ENCODE results near the gene CDC6. TPM values are rescaled to one million over a fixed set of nuclear protein-coding genes. Genes with fewer than 3 reads are reported as not detected.
A peak's percentile ranks its signal among the peaks of the same experiment; 100 is the strongest.

The CDC6 gene
- total RNA-seq, 3 donors from 2014 or later = 0.29 to 0.98 (median 0.80) TPM

GRCh38 chr17:40315206-40315605 is 27.5 kb downstream of the CDC6 start:
- H3K27me3 ChIP-seq = no peaks in the 10 kb centered on the region
- H3K9me3 ChIP-seq = no peaks in the 10 kb centered on the region
- no peak overlapping the region for H3K4me3 ChIP-seq
- TF ChIP-seq POLR2A (IDR thresholded peaks at IDR 0.05) (no peak), POLR2AphosphoS5 (IDR thresholded peaks at IDR 0.05) (no peak), CTCF (IDR thresholded peaks at IDR 0.05) (no peak)
- DNase-seq (ENCODE audit: low spot score in 2 of 2) = peak in 1 of 2 donors; percentile 10
- H3K4me1 ChIP-seq = peaks cover 38 to 63% of the 10 kb centered on the region in 2 donors
- peak overlapping the region; percentile 94 to 97 for H3K27ac ChIP-seq
- intact Hi-C loops (cut with DNase I; ENCODE audit: low total_unique reads) = no loop called here
- no peaks in the 10 kb centered on the region for H3K36me3 ChIP-seq

GRCh38 chr17:40315678-40316570 is 28.2 kb downstream of the CDC6 start:
- Histone ChIP-seq H3K27ac (peak overlapping the region; percentile 94 to 97), H3K36me3 (no peaks in the 10 kb centered on the region), H3K4me1 (peaks cover 37 to 63% of the 10 kb centered on the region in 2 donors), H3K4me3 (peak overlapping the region in 2 of 3 donors; percentile 86 to 96), H3K27me3 (no peaks in the 10 kb centered on the region), H3K9me3 (no peaks in the 10 kb centered on the region)
- no peak for DNase-seq (ENCODE audit: low spot score in 2 of 2)
- intact Hi-C loops (cut with DNase I; ENCODE audit: low total_unique reads) = no loop called here
- TF ChIP-seq POLR2AphosphoS5 (IDR thresholded peaks at IDR 0.05) = no peak
- TF ChIP-seq CTCF (IDR thresholded peaks at IDR 0.05) = no peak
- TF ChIP-seq POLR2A (IDR thresholded peaks at IDR 0.05) = no peak

GRCh38 chr17:40316571-40317344 is 29.1 kb downstream of the CDC6 start:
- H3K36me3 ChIP-seq = no peaks in the 10 kb centered on the region
- DNase-seq (ENCODE audit: low spot score in 2 of 2) = peak; percentile 73 to 83
- peak overlapping the region; percentile 94 to 97 for H3K27ac ChIP-seq
- no peaks in the 10 kb centered on the region for H3K27me3 ChIP-seq
- peaks cover 37 to 61% of the 10 kb centered on the region in 2 donors for H3K4me1 ChIP-seq
- intact Hi-C loops (cut with DNase I; ENCODE audit: low total_unique reads) = no loop called here
- peak overlapping the region; percentile 20 to 96 (median 86) for H3K4me3 ChIP-seq
- TF ChIP-seq POLR2A (IDR thresholded peaks at IDR 0.05) = peak; percentile 12
- TF ChIP-seq CTCF (IDR thresholded peaks at IDR 0.05) = no peak
- TF ChIP-seq POLR2AphosphoS5 (IDR thresholded peaks at IDR 0.05) = peak in 1 of 3 donors; percentile 67
- no peaks in the 10 kb centered on the region for H3K9me3 ChIP-seq

- H3K4me3 ChIP-seq = peak overlapping the region; percentile 86 to 96 (median 91)
- H3K9me3 ChIP-seq = no peaks in the 10 kb centered on the region
- intact Hi-C loops (cut with DNase I; ENCODE audit: low total_unique reads) = no loop called here
- DNase-seq (ENCODE audit: low spot score in 2 of 2) = no peak
- peaks cover 35 to 61% of the 10 kb centered on the region in 2 donors for H3K4me1 ChIP-seq
- H3K36me3 ChIP-seq = no peaks in the 10 kb centered on the region
- peak overlapping the region; percentile 94 to 97 for H3K27ac ChIP-seq
- TF ChIP-seq POLR2A (IDR thresholded peaks at IDR 0.05) (no peak), CTCF (IDR thresholded peaks at IDR 0.05) (peak in 1 of 3 donors; percentile 27)
- no peaks in the 10 kb centered on the region for H3K27me3 ChIP-seq
These were observed 29.7 kb downstream of the CDC6 start for GRCh38 chr17:40317345-40317873.

Measured in breast epithelium (tissue), 4 donors.